GM21381 (cell line): Measurements from ENCODE around the gene CHI3L2.
"Not testable (repeated sequence)": the region's sequence is repeated elsewhere in the genome, so short reads cannot be mapped to it uniquely, and the experiment has no call there.

ENCODE experiments used
- ATAC-seq: cut with Tn5 transposase; IDR thresholded peaks from one replicate; pipeline ENCODE4 v1.9.1; 2021; ENCODE audit warnings: mild to moderate bottlenecking, moderate library complexity; ENCODE audit not compliant: unreplicated experiment

Gene CHI3L2

GRCh38 chr1:111201275-111202090 is 26.0 kb upstream of the CHI3L2 start:
- ATAC-seq, result no peak

GRCh38 chr1:111202366-111202706 is 25.2 kb upstream of the CHI3L2 start:
- no peak for ATAC-seq

GRCh38 chr1:111202707-111203623 is 24.5 kb upstream of the CHI3L2 start:
- ATAC-seq, result no peak

- ATAC-seq, result peak; percentile 51
Measured at GRCh38 chr1:111203681-111204200, 23.8 kb upstream of the CHI3L2 start.

- ATAC-seq, result peak; percentile 68
Measured at GRCh38 chr1:111204201-111204982, 23.1 kb upstream of the CHI3L2 start.

- ATAC-seq, result no peak
Measured at GRCh38 chr1:111204983-111205713, 22.4 kb upstream of the CHI3L2 start.

GRCh38 chr1:111205714-111206050 is 21.8 kb upstream of the CHI3L2 start:
- ATAC-seq, result no peak

- ATAC-seq, result no peak
Measured at GRCh38 chr1:111208921-111209320, 18.6 kb upstream of the CHI3L2 start.

GRCh38 chr1:111209622-111210021 is 17.9 kb upstream of the CHI3L2 start:
- ATAC-seq, result no peak

GRCh38 chr1:111211921-111212320 is 15.6 kb upstream of the CHI3L2 start:
- no peak for ATAC-seq

GRCh38 chr1:111212634-111213335 is 14.7 kb upstream of the CHI3L2 start:
- no peak for ATAC-seq

- no peak for ATAC-seq
Measured at GRCh38 chr1:111213412-111213811, 14.1 kb upstream of the CHI3L2 start.

- no peak for ATAC-seq
Measured at GRCh38 chr1:111214074-111214801, 13.3 kb upstream of the CHI3L2 start.

GRCh38 chr1:111214884-111215283 is 12.6 kb upstream of the CHI3L2 start:
- no peak for ATAC-seq

GRCh38 chr1:111215285-111215684 is 12.2 kb upstream of the CHI3L2 start:
- not testable (repeated sequence) for ATAC-seq

GRCh38 chr1:111216751-111217150 is 10.8 kb upstream of the CHI3L2 start:
- ATAC-seq, result no peak

- no peak for ATAC-seq
Measured at GRCh38 chr1:111217183-111217910, 10.2 kb upstream of the CHI3L2 start.
